Measurements from ENCODE around the gene ZNF76. TPM values are rescaled to one million over a fixed set of nuclear protein-coding genes. Genes with fewer than 3 reads are reported as not detected.
"Not testable (repeated sequence)": the region's sequence is repeated elsewhere in the genome, so short reads cannot be mapped to it uniquely, and the experiment has no call there.

Gene ZNF76
- total and polyA plus RNA-seq, 3 experiments from 2014 or later, result 31.3 to 35.2 (median 33.6) TPM

- no peak for DNase-seq
- POLR2A ChIA-PET, result interaction anchor here (0.7 to 1.0 kb wide), 2 partner anchors 28 to 867 kb away, joined by 3 read pairs; no protein-coding TSS in a partner anchor
- no peaks in the 10 kb centered on the region for H3K9me3 ChIP-seq (ENCODE audit: low read length)
- Mint-ChIP-seq H3K9me3 (no peaks in the 10 kb centered on the region), H3K4me3 (peak overlapping the region; percentile 86 to 94 (median 91)), H3K4me1 (peaks cover 67 to 91% (median 84%) of the 10 kb centered on the region in 3 donors), H3K27me3 (no peaks in the 10 kb centered on the region), H3K27ac (peak overlapping the region; percentile 96 to 100 (median 98)), H3K36me3 (peaks cover 0 to 62% (median 20%) of the 10 kb centered on the region in 3 donors)
- peak overlapping the region; percentile 3 for H3K27ac ChIP-seq (ENCODE audit: low read depth, low read length)
- H3K4me1 ChIP-seq (ENCODE audit: insufficient read depth, low read length), result peaks cover 88% of the 10 kb centered on the region
- no peaks in the 10 kb centered on the region for H3K27me3 ChIP-seq (ENCODE audit: insufficient read depth, low read length, poor library complexity, severe bottlenecking)
- CTCF ChIA-PET, result interaction anchor here (1.9 to 2.3 kb wide), 2 partner anchors 8 to 24 kb away, joined by 5 to 14 read pairs; no protein-coding TSS in a partner anchor
- peak overlapping the region; percentile 57 for H3K4me3 ChIP-seq (ENCODE audit: low read length)
- peaks cover 15% of the 10 kb centered on the region for H3K36me3 ChIP-seq (ENCODE audit: insufficient read depth, low read length)
Observed at GRCh38 chr6:35304299-35304698, 44.8 kb downstream of the ZNF76 start.

GRCh38 chr6:35305117-35305516 lies 45.6 kb downstream of the ZNF76 start:
- ChIA-PET POLR2A (interaction anchor here (0.6 kb wide), 1 partner anchor 21 kb away, joined by 5 read pairs; no protein-coding TSS in a partner anchor), CTCF (interaction anchor here (0.7 to 1.4 kb wide), 5 partner anchors 9 to 162 kb away, joined by 3 to 7 read pairs (median 4); partner anchors contain the start of gene RPL10A)
- Histone ChIP-seq H3K27me3 (ENCODE audit: insufficient read depth, low read length, poor library complexity, severe bottlenecking) (no peaks in the 10 kb centered on the region), H3K4me3 (ENCODE audit: low read length) (no peak overlapping the region), H3K4me1 (ENCODE audit: insufficient read depth, low read length) (peaks cover 88% of the 10 kb centered on the region), H3K27ac (ENCODE audit: low read depth, low read length) (no peak overlapping the region), H3K36me3 (ENCODE audit: insufficient read depth, low read length) (peaks cover 18% of the 10 kb centered on the region), H3K9me3 (ENCODE audit: low read length) (no peaks in the 10 kb centered on the region)
- H3K9me3 Mint-ChIP-seq, result no peaks in the 10 kb centered on the region
- peak overlapping the region in 6 of 8 donors; percentile 47 to 97 (median 77) for H3K27ac Mint-ChIP-seq
- peaks cover 67 to 91% (median 84%) of the 10 kb centered on the region in 3 donors for H3K4me1 Mint-ChIP-seq
- peaks cover 0 to 65% (median 16%) of the 10 kb centered on the region in 3 donors for H3K36me3 Mint-ChIP-seq
- no peaks in the 10 kb centered on the region for H3K27me3 Mint-ChIP-seq
- H3K4me3 Mint-ChIP-seq, result peak overlapping the region in 3 of 7 donors; percentile 21 to 61 (median 50)
- DNase-seq, result peak in 2 of 5 donors; percentile 18 to 39

GRCh38 chr6:35307138-35307537 lies 47.6 kb downstream of the ZNF76 start:
- H3K27ac ChIP-seq (ENCODE audit: low read depth, low read length); H3K4me3 ChIP-seq (ENCODE audit: low read length); POLR2A ChIA-PET; H3K9me3 ChIP-seq (ENCODE audit: low read length); H3K9me3 Mint-ChIP-seq; H3K27me3 ChIP-seq (ENCODE audit: insufficient read depth, low read length, poor library complexity, severe bottlenecking); DNase-seq; H3K27me3 Mint-ChIP-seq: not testable (repeated sequence)
- peak overlapping the region in 3 of 7 donors; percentile 28 to 74 (median 55) for H3K4me3 Mint-ChIP-seq
- H3K4me1 Mint-ChIP-seq, result peaks cover 73 to 91% (median 84%) of the 10 kb centered on the region in 3 donors
- peaks cover 86% of the 10 kb centered on the region for H3K4me1 ChIP-seq (ENCODE audit: insufficient read depth, low read length)
- peaks cover 0 to 74% (median 21%) of the 10 kb centered on the region in 3 donors for H3K36me3 Mint-ChIP-seq
- CTCF ChIA-PET, result interaction anchor here (0.7 kb wide), 1 partner anchor 9 kb away, joined by 3 read pairs; no protein-coding TSS in a partner anchor
- peaks cover 18% of the 10 kb centered on the region for H3K36me3 ChIP-seq (ENCODE audit: insufficient read depth, low read length)
- H3K27ac Mint-ChIP-seq, result peak overlapping the region; percentile 50 to 98 (median 82)

DNA sequence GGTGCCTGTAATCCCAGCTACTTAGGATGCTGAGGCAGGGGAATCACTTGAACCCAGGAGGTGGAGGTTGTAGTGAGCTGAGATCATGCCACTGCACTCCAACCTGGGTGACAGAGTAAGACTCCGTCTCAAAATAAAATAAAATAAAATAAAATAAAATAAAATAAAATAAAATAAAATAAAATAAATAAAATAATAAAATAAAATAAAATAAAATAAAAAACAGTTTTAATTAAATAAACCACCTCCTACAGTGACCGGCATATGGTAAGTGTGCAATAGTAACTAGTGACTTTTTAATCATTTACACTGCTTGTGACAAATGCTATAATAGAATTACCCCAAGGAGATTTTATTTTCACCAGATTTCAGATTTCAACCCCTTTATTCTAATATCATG lies 49.0 kb downstream of the ZNF76 start:
- peak overlapping the region; percentile 96 to 99 (median 98) for H3K27ac Mint-ChIP-seq
- not testable (repeated sequence) for H3K27me3 ChIP-seq (ENCODE audit: insufficient read depth, low read length, poor library complexity, severe bottlenecking); H3K27me3 Mint-ChIP-seq; H3K9me3 Mint-ChIP-seq; H3K27ac ChIP-seq (ENCODE audit: low read depth, low read length); H3K4me3 ChIP-seq (ENCODE audit: low read length); DNase-seq; H3K9me3 ChIP-seq (ENCODE audit: low read length)
- Histone ChIP-seq H3K36me3 (ENCODE audit: insufficient read depth, low read length) (peaks cover 18% of the 10 kb centered on the region), H3K4me1 (ENCODE audit: insufficient read depth, low read length) (peaks cover 89% of the 10 kb centered on the region)
- ChIA-PET POLR2A (interaction anchor here (0.9 kb wide), 1 partner anchor 10 kb away, joined by 3 read pairs; no protein-coding TSS in a partner anchor), CTCF (interaction anchor here (1.6 to 4.4 kb wide), 2 partner anchors 11 kb away, joined by 3 to 28 read pairs; partner anchors contain the start of gene DEF6)
- H3K4me3 Mint-ChIP-seq, result peak overlapping the region in 4 of 7 donors; percentile 21 to 84 (median 44)
- peaks cover 71 to 91% (median 84%) of the 10 kb centered on the region in 3 donors for H3K4me1 Mint-ChIP-seq
- H3K36me3 Mint-ChIP-seq, result peaks cover 0 to 77% (median 23%) of the 10 kb centered on the region in 3 donors

DNA sequence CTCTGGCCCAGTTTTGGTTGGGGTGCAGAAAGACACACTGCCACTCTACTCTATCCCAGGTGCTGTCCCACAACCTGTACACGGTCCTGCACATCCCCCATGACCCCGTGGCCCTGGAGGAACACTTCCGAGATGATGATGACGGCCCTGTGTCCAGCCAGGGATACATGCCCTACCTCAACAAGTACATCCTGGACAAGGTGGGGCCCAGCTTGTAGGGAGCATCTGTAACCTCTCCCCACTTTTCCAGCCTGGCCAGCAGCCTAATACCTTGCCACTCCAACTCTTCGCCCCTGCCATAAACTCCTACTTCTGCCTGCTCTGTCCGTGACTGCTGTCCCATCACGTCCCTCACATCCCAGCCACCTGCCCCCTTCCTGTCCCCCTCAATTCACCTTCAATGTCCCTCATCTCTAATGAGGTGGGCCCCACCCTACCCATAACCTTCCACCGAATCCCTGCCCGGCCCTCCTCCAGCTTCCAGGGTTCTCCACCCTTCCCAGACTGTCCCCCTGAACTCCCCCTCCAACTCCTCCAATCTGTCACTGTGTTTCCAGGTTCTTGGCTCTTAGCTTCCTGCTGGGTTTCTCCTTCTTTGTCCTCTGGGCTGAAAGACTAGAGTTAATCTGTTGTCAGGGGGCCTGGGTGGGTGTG lies 50.2 kb downstream of the ZNF76 start:
- Mint-ChIP-seq H3K4me3 (peak overlapping the region; percentile 57 to 93 (median 84)), H3K36me3 (peaks cover 4 to 77% (median 22%) of the 10 kb centered on the region in 3 donors), H3K27me3 (no peaks in the 10 kb centered on the region), H3K9me3 (no peaks in the 10 kb centered on the region), H3K27ac (peak overlapping the region; percentile 96 to 99 (median 98)), H3K4me1 (peaks cover 73 to 91% (median 84%) of the 10 kb centered on the region in 3 donors)
- no peaks in the 10 kb centered on the region for H3K27me3 ChIP-seq (ENCODE audit: insufficient read depth, low read length, poor library complexity, severe bottlenecking)
- peaks cover 18% of the 10 kb centered on the region for H3K36me3 ChIP-seq (ENCODE audit: insufficient read depth, low read length)
- peak overlapping the region; percentile 38 for H3K4me3 ChIP-seq (ENCODE audit: low read length)
- no peaks in the 10 kb centered on the region for H3K9me3 ChIP-seq (ENCODE audit: low read length)
- ChIA-PET POLR2A (interaction anchor here (0.6 to 3.2 kb wide), 4 partner anchors 9 to 125 kb away, joined by 4 to 16 read pairs (median 5); partner anchors contain the start of gene DEF6), CTCF (interaction anchor here (0.8 to 4.4 kb wide), 6 partner anchors 9 to 158 kb away, joined by 3 to 28 read pairs (median 5); partner anchors contain the start of genes DEF6 and RPL10A)
- no peak for DNase-seq
- peaks cover 88% of the 10 kb centered on the region for H3K4me1 ChIP-seq (ENCODE audit: insufficient read depth, low read length)
- peak overlapping the region; percentile 69 for H3K27ac ChIP-seq (ENCODE audit: low read depth, low read length)

DNA sequence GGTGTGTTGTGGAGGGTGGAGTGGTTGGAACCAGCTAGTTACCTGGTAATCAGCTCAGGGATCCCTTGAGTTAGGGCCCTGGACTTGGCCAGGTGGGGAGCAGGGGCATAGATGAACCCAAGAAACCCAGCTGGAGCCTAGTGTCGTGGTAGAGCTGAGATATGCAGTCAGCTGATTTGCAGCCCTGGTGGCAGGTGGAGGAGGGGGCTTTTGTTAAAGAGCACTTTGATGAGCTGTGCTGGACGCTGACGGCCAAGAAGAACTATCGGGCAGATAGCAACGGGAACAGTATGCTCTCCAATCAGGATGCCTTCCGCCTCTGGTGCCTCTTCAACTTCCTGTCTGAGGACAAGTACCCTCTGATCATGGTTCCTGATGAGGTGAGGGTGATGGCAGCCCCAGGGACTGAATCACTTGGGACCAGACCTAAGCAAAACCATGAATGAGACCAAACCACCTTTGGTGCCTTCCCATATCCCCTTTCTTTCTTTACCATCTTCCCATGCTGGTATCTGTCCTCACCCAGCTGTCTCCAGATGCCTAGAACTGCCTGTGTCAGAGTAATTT lies 50.8 kb downstream of the ZNF76 start:
- Mint-ChIP-seq H3K27me3 (no peaks in the 10 kb centered on the region), H3K27ac (peak overlapping the region; percentile 96 to 99 (median 98)), H3K9me3 (no peaks in the 10 kb centered on the region), H3K4me1 (peaks cover 78 to 91% (median 89%) of the 10 kb centered on the region in 3 donors), H3K36me3 (peaks cover 4 to 80% (median 22%) of the 10 kb centered on the region in 3 donors), H3K4me3 (peak overlapping the region; percentile 57 to 93 (median 84))
- no peaks in the 10 kb centered on the region for H3K27me3 ChIP-seq (ENCODE audit: insufficient read depth, low read length, poor library complexity, severe bottlenecking)
- peaks cover 18% of the 10 kb centered on the region for H3K36me3 ChIP-seq (ENCODE audit: insufficient read depth, low read length)
- no peaks in the 10 kb centered on the region for H3K9me3 ChIP-seq (ENCODE audit: low read length)
- H3K4me3 ChIP-seq (ENCODE audit: low read length), result peak overlapping the region; percentile 56
- POLR2A ChIA-PET, result interaction anchor here (1.2 to 3.2 kb wide), 4 partner anchors 7 to 17 kb away, joined by 4 to 16 read pairs (median 6); partner anchors contain the start of gene DEF6
- peak in 1 of 5 donors; percentile 29 for DNase-seq
- H3K4me1 ChIP-seq (ENCODE audit: insufficient read depth, low read length), result peaks cover 90% of the 10 kb centered on the region
- H3K27ac ChIP-seq (ENCODE audit: low read depth, low read length), result peak overlapping the region; percentile 69
- CTCF ChIA-PET, result interaction anchor here (0.8 to 4.4 kb wide), 6 partner anchors 9 to 158 kb away, joined by 3 to 28 read pairs (median 5); partner anchors contain the start of genes DEF6 and RPL10A

DNA sequence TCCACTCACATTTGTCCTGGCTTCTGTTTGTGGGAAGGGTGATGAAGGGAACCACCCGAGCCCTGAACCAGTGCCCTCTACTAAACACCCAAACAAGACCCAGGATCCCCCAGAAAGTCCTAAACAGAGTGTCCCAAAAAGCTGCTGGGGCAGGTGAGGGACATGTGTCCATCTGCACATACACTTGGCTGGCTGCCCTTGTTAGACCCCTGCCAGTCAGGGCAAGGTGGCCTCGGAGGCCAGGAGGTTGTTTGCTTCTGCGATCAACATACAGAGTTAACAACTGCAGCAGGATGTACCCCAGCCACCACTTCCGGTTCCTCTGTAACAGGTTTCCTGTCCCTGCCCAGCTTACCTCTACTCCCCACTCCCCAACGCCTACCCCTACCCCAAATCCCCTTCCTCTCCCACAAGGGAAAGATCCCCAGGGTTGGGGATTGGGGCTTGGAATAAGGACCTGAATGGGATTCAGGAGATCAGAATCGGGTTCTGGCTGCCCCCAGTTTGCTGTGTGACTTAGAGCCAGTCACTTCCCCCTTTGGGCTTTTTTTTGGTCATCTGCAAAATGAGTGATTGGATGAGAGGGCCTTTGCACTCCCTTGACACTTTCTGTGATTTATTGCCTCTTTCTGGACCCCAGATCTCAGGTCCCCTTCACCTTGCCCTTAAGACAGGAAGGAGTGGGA lies 52.0 kb downstream of the ZNF76 start:
- H3K4me1 ChIP-seq (ENCODE audit: insufficient read depth, low read length), result peaks cover 91% of the 10 kb centered on the region
- peaks cover 19% of the 10 kb centered on the region for H3K36me3 ChIP-seq (ENCODE audit: insufficient read depth, low read length)
- no peaks in the 10 kb centered on the region for H3K27me3 ChIP-seq (ENCODE audit: insufficient read depth, low read length, poor library complexity, severe bottlenecking)
- H3K27me3 Mint-ChIP-seq, result no peaks in the 10 kb centered on the region
- peak overlapping the region; percentile 96 to 99 (median 98) for H3K27ac Mint-ChIP-seq
- CTCF ChIA-PET, result interaction anchor here (1.2 to 4.4 kb wide), 7 partner anchors 8 to 18 kb away, joined by 5 to 28 read pairs (median 6); partner anchors contain the start of gene DEF6
- H3K9me3 Mint-ChIP-seq, result no peaks in the 10 kb centered on the region
- peaks cover 82 to 96% (median 94%) of the 10 kb centered on the region in 3 donors for H3K4me1 Mint-ChIP-seq
- H3K36me3 Mint-ChIP-seq, result peaks cover 8 to 85% (median 26%) of the 10 kb centered on the region in 3 donors
- peak overlapping the region; percentile 57 to 93 (median 84) for H3K4me3 Mint-ChIP-seq
- H3K27ac ChIP-seq (ENCODE audit: low read depth, low read length), result peak overlapping the region; percentile 69
- peak in 4 of 5 donors; percentile 40 to 71 (median 63) for DNase-seq
- peak overlapping the region; percentile 56 for H3K4me3 ChIP-seq (ENCODE audit: low read length)
- no peaks in the 10 kb centered on the region for H3K9me3 ChIP-seq (ENCODE audit: low read length)
- POLR2A ChIA-PET, result interaction anchor here (1.4 to 3.2 kb wide), 3 partner anchors 9 to 14 kb away, joined by 3 to 16 read pairs (median 6); partner anchors contain the start of gene DEF6

Measured in CD8-positive, alpha-beta memory T cell (primary cell).